ENCODE data around the gene ADAMTS12. TPM values are rescaled to one million over a fixed set of nuclear protein-coding genes. Genes with fewer than 3 reads are reported as not detected.

ADAMTS12 gene
- total RNA-seq, 2 experiments from 2014 or later, result not detected

DNA sequence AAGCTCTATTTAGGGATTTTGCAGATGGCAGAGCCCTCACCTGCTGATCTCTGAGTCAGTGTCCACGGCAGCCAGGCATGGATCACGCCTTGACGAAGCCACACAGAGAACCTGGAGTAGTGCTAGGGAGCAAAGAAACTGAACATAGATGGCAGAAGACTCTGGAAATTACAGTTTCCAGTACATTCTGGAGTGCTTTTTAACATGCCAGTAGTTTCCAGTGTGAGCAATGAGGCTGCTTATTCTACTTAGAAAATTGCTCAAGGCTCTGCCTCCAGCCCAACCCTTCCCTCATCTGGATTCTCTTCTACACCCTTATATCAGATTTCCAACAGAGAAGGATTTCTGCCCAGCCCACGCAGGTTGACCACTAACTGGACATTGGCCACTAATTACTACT, 203.3 kb downstream of the ADAMTS12 start:
- no peak overlapping the region for H3K4me3 Mint-ChIP-seq
- ChIA-PET POLR2A (no interaction called here), CTCF (no interaction called here)
- no peaks in the 10 kb centered on the region for H3K36me3 Mint-ChIP-seq (ENCODE audit: low read depth)
- H3K27ac Mint-ChIP-seq, result no peak overlapping the region
- no peaks in the 10 kb centered on the region for H3K27me3 Mint-ChIP-seq (ENCODE audit: low read depth)
- H3K4me1 Mint-ChIP-seq (ENCODE audit: low read depth), result no peaks in the 10 kb centered on the region
- no peaks in the 10 kb centered on the region for H3K9me3 Mint-ChIP-seq (ENCODE audit: insufficient read depth)
- DNase-seq (no peak), ATAC-seq (no peak)

DNA sequence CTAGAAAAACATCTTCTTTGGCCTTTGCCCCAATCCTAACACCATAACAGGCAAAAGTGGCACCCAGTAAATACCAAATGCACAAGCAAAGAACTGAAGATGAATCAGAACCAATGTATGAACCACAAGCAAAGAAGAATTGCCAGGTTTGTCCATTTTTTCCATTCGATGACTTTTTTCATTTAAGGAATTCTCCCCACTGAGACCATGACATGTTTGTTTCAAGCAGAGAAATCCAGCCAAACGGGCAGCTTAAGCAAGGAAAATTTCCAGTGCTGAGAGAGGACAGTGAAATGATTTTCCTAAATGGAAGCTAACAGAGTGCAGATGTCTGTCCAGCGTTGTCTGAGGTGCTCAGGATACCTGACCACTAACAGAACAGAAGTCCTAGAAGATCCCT, 203.7 kb downstream of the ADAMTS12 start:
- H3K9me3 Mint-ChIP-seq (ENCODE audit: insufficient read depth), result no peaks in the 10 kb centered on the region
- POLR2A ChIA-PET, result no interaction called here
- no peaks in the 10 kb centered on the region for H3K4me1 Mint-ChIP-seq (ENCODE audit: low read depth)
- no peak overlapping the region for H3K4me3 Mint-ChIP-seq
- DNase-seq (no peak), ATAC-seq (no peak)
- no peaks in the 10 kb centered on the region for H3K27me3 Mint-ChIP-seq (ENCODE audit: low read depth)
- no peaks in the 10 kb centered on the region for H3K36me3 Mint-ChIP-seq (ENCODE audit: low read depth)
- CTCF ChIA-PET, result no interaction called here
- H3K27ac Mint-ChIP-seq, result no peak overlapping the region

DNA sequence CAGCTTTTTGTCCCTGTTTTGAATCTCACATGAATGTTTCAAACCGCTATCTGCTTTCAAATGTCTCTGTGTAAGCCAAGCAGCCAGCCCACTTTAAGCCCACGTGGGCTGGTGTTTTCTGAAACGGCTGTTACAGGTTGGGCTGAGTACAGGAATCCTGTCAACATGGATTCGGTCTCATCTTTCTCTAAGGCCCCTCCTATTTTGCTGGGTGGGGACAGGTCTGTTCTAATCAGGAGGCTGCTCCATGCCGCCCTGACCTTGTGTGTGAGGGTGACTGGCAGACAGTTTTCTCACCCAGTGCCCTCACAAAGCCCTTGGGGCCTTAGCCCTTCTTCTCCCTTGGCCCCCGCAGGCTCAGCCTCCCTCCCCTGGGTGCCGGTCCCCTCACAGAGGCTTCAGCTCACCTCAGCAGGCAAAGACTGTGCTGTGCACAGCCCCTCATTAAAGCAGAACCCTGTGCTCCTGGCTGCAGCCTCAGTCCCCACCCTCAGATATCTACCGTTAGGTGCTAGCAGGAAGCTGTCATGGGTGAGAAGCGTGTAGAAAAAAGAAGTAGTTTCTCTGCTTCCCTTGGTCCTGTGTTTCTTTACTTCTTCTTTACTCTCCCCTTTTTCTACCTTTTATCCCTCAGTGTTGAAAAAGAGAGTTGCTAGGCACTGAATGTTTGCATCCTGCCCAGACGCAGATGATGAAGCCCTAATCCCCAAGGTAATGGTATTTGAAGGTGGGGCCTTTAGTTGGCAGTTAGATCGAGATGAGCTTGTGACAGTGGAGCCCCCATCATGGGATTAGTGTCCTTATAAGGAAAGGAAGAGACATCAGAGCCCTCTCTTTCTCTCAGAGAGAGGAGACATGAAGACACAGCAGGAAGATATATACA, 205.7 kb downstream of the ADAMTS12 start:
- CTCF ChIA-PET, result no interaction called here
- Mint-ChIP-seq H3K36me3 (ENCODE audit: low read depth) (no peaks in the 10 kb centered on the region), H3K4me1 (ENCODE audit: low read depth) (no peaks in the 10 kb centered on the region), H3K4me3 (no peak overlapping the region), H3K27me3 (ENCODE audit: low read depth) (no peaks in the 10 kb centered on the region), H3K9me3 (ENCODE audit: insufficient read depth) (no peaks in the 10 kb centered on the region), H3K27ac (no peak overlapping the region)
- POLR2A ChIA-PET, result no interaction called here
- DNase-seq (no peak), ATAC-seq (no peak)

DNA sequence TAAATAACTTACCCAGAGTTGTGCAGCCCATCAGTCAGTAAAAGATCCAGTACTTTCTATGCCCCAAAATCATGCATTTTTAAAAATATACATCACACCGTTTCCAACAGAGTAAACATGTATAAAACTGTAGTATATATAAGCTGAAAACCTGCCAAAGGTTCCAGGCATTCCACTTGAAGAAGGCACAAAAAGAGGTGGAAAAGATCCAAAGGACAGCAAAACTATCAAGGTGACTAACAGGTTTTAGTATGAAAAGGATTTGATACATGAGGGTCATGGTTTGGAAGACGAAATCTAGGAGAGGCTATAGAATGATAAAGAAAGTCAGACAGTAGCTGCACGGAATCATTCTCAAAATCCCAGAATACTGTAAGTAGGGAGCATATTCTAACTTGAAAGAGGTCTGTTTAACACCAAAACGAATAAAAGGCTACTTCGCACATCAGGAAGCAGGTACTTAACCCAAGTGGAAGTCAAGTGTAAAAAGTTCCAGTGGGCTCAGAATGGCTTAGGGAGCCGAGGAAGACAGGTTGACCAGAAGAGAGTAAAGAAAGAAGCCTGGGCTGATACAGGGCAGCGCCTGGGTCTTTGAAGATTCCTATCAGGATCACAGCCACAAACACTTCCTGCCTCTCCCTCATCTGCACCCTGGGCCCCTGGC, 207.2 kb downstream of the ADAMTS12 start:
- Mint-ChIP-seq H3K27me3 (ENCODE audit: low read depth) (no peaks in the 10 kb centered on the region), H3K4me1 (ENCODE audit: low read depth) (no peaks in the 10 kb centered on the region), H3K4me3 (no peak overlapping the region), H3K36me3 (ENCODE audit: low read depth) (no peaks in the 10 kb centered on the region), H3K9me3 (ENCODE audit: insufficient read depth) (no peaks in the 10 kb centered on the region), H3K27ac (no peak overlapping the region)
- CTCF ChIA-PET, result no interaction called here
- DNase-seq, result no peak
- ATAC-seq, result no peak
- POLR2A ChIA-PET, result no interaction called here

DNA sequence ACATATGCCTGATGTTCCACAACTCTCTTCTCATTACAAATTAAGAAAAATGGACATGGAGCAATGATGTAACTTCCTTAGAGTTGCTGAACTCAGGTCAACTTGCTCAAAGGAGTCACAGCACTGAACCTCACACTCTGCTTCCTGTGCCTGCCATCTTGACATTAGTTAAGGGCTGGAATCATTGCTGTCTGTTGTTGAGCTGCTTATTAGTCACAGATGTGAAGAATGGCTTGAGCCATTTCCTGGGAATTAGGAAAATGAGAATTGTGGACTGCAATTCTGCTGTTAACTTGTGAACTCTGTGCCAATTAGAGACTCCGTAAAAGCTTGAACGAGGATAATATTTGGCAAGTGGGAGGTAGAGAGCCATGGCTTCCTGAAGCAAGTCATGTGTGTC, 212.0 kb downstream of the ADAMTS12 start:
- Mint-ChIP-seq H3K4me1 (ENCODE audit: low read depth) (no peaks in the 10 kb centered on the region), H3K27me3 (ENCODE audit: low read depth) (no peaks in the 10 kb centered on the region), H3K4me3 (no peak overlapping the region), H3K9me3 (ENCODE audit: insufficient read depth) (no peaks in the 10 kb centered on the region), H3K36me3 (ENCODE audit: low read depth) (no peaks in the 10 kb centered on the region), H3K27ac (no peak overlapping the region)
- DNase-seq, result no peak
- ChIA-PET CTCF (no interaction called here), POLR2A (no interaction called here)
- ATAC-seq, result no peak

DNA sequence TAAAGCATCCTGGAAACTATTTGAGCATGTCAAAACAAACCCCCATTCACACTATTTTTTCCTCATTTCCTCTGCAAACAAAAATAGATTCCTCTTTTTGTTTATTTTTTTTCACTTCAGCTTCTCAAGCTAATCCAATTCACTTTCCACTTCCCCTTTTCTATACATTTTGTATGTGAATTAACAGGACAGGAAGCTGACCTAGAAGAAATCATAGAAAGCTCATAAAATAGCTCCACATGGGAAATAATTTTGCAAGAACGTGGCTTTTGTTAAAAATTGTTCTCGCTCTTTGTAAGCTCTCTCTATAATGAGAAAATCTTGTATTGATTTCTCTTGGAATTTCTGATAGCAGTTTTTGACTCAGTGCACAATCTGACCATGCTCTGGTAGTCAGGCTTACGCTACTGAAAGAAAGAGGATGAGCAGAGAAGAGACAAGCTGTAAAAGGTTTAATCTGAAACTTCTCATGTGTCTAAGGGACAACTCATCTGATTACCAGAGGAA, 215.8 kb downstream of the ADAMTS12 start:
- ATAC-seq, result no peak
- no peak for DNase-seq
- CTCF ChIA-PET, result no interaction called here
- H3K27ac Mint-ChIP-seq, result no peak overlapping the region
- H3K27me3 Mint-ChIP-seq (ENCODE audit: low read depth), result no peaks in the 10 kb centered on the region
- H3K36me3 Mint-ChIP-seq (ENCODE audit: low read depth), result no peaks in the 10 kb centered on the region
- no peak overlapping the region for H3K4me3 Mint-ChIP-seq
- POLR2A ChIA-PET, result no interaction called here
- no peaks in the 10 kb centered on the region for H3K4me1 Mint-ChIP-seq (ENCODE audit: low read depth)
- H3K9me3 Mint-ChIP-seq (ENCODE audit: insufficient read depth), result no peaks in the 10 kb centered on the region

DNA sequence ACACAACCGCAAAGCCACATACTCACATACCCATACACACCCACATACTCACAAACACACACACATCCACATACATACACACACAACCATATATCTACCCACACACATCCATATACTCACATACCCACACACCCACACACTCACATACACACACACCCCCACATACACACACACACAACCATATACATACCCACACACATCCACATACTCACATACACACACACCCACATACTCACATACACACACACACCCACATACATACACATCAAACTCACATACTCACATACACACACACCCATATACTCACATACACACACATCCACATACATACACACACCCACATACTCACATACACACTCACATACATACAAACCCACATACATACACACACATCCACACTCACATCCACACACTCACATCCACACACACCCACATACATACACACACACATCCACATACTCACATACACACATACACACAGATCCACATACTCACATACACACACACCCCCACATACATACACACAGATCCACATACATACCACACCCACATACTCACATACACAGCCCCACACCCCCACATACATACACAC, 220.0 kb downstream of the ADAMTS12 start:
- no peak overlapping the region for H3K27ac Mint-ChIP-seq
- CTCF ChIA-PET, result no interaction called here
- no peaks in the 10 kb centered on the region for H3K36me3 Mint-ChIP-seq (ENCODE audit: low read depth)
- POLR2A ChIA-PET, result no interaction called here
- H3K9me3 Mint-ChIP-seq (ENCODE audit: insufficient read depth), result no peaks in the 10 kb centered on the region
- no peaks in the 10 kb centered on the region for H3K27me3 Mint-ChIP-seq (ENCODE audit: low read depth)
- ATAC-seq (no peak), DNase-seq (no peak)
- no peaks in the 10 kb centered on the region for H3K4me1 Mint-ChIP-seq (ENCODE audit: low read depth)
- no peak overlapping the region for H3K4me3 Mint-ChIP-seq

DNA sequence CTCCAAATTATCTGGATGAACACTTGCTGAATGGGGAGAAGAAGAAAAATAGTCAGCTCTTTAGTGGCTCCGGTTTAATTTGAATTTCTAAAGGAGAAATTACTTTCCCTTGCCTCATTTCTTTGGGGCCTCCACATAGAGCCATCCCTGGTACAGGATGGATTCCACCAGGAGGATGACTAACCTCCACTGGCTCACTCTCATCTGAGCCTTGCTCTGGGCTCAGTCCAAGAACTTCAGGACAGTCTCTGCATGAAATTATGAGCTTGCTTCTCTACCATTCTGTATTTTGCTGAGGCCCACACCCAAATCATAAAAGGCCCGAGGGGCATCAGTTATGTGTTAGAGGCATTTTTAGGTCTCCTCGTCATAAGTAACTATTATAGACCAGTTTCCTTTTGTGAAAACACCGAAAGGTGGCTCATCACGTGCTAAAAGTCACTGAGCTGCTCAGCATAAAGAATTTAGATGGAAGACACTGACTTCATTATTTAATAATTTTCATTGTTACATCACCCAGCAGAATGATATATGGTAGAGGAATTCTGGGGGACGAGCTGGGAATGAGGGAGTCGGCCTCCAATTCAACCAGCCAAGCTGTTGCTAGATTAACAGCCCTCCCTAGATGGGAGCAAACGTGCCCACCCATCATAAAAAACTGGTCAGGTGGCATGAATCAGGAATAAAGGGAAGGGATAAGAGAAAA, 228.9 kb downstream of the ADAMTS12 start:
- Mint-ChIP-seq H3K27ac (no peak overlapping the region), H3K4me3 (no peak overlapping the region), H3K36me3 (ENCODE audit: low read depth) (no peaks in the 10 kb centered on the region), H3K27me3 (ENCODE audit: low read depth) (no peaks in the 10 kb centered on the region), H3K9me3 (ENCODE audit: insufficient read depth) (no peaks in the 10 kb centered on the region), H3K4me1 (ENCODE audit: low read depth) (no peaks in the 10 kb centered on the region)
- ChIA-PET POLR2A (no interaction called here), CTCF (no interaction called here)
- no peak for DNase-seq
- no peak for ATAC-seq

DNA sequence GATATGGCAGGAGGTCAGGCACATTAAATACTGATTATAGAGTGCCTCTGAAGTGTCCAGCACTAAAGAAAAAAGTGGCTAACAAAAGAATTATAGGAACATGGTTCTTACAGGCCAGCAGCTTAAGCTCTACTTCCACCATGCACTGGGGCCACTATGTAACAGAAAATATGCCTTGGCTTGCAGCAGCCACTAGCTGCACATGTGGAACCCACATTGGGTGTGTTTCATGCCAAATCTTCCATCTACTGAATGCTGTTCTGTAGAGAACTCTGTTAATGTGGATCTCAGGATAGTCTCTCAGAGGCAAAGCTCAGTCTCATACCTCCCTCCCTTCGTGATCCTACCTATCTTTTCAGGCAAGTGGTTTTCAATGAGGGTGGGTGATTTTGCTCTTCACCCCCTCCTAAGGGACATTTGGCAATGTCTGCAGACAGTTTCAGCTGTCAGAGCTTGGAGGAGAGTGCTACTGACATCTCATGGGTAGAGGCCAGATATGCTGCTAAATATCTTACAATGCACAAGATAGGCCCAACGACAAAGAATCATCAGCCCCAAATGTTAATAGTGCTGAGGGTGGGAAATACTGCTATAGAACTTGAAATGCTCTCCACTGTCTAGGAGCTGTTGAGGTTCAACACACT, 232.1 kb downstream of the ADAMTS12 start:
- DNase-seq (no peak), ATAC-seq (no peak)
- Mint-ChIP-seq H3K27ac (no peak overlapping the region), H3K4me1 (ENCODE audit: low read depth) (no peaks in the 10 kb centered on the region), H3K36me3 (ENCODE audit: low read depth) (no peaks in the 10 kb centered on the region), H3K27me3 (ENCODE audit: low read depth) (no peaks in the 10 kb centered on the region), H3K9me3 (ENCODE audit: insufficient read depth) (no peaks in the 10 kb centered on the region), H3K4me3 (no peak overlapping the region)
- POLR2A ChIA-PET, result no interaction called here
- CTCF ChIA-PET, result no interaction called here

DNA sequence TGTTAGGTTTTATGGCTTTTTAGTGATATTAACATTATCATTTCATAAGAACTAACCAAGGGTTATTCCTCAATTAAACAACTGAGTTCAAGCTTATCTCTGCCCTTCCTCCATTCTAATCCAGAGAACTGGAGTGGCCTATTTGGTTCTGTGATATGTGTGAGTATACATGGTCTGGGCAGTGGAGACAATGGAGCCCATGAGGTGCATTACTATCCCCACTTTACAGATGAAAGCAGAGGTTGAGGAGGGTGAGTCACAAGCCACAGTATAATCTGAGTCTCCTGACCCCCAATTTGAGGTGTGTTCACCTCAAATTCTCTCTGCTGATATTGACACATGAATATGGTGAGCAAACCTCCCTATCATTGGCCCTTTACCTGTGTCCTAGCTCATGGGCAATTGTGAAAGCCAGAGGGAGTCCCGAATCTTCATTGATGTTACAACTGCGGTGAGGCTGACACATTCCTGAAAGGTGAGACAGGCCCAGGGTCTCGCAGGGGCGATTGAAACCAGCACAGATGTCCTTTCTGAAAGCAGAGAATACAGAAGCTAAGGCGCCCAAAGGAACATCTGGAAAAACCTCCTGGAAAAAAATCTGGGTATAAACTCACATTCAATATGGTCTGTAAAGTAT, 233.9 kb downstream of the ADAMTS12 start:
- H3K27me3 Mint-ChIP-seq (ENCODE audit: low read depth), result no peaks in the 10 kb centered on the region
- H3K36me3 Mint-ChIP-seq (ENCODE audit: low read depth), result no peaks in the 10 kb centered on the region
- ATAC-seq, result no peak
- no peak overlapping the region for H3K4me3 Mint-ChIP-seq
- no peaks in the 10 kb centered on the region for H3K9me3 Mint-ChIP-seq (ENCODE audit: insufficient read depth)
- DNase-seq, result no peak
- no peak overlapping the region for H3K27ac Mint-ChIP-seq
- ChIA-PET POLR2A (no interaction called here), CTCF (interaction anchor here (1.4 kb wide), 1 partner anchor 277 kb away, joined by 5 read pairs; no protein-coding TSS in a partner anchor)
- H3K4me1 Mint-ChIP-seq (ENCODE audit: low read depth), result no peaks in the 10 kb centered on the region

DNA sequence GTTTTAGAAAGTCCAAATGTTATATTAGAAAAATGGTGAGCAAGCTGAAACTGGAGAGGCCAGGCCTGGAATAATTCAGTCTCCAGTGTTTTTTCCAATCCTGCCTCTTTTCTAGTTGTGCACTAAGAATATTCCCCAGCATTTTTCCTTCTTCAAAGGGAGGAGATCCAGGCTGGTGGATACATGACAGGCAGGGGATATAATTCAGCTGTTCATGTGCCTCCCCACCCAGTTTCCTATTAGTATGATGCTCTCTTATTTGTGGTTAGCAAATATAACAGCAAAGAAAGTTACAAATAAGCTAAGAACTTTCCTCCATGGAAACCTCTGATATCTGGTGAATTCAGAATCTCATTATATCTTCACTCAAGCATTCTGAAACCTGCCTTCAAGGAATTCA, 234.6 kb downstream of the ADAMTS12 start:
- Mint-ChIP-seq H3K36me3 (ENCODE audit: low read depth) (no peaks in the 10 kb centered on the region), H3K4me3 (no peak overlapping the region), H3K27me3 (ENCODE audit: low read depth) (no peaks in the 10 kb centered on the region), H3K27ac (no peak overlapping the region), H3K4me1 (ENCODE audit: low read depth) (no peaks in the 10 kb centered on the region), H3K9me3 (ENCODE audit: insufficient read depth) (no peaks in the 10 kb centered on the region)
- ChIA-PET CTCF (no interaction called here), POLR2A (no interaction called here)
- DNase-seq, result no peak
- ATAC-seq, result no peak
